ENCODE measurements around the gene WFS1. TPM values are rescaled to one million over a fixed set of nuclear protein-coding genes. Genes with fewer than 3 reads are reported as not detected.

Gene WFS1
- total and polyA plus RNA-seq, 2 of the 4 experiments (the other 2 are of a cell fraction): 9.7 to 42.4 TPM

- dilution Hi-C loops (cut with HindIII; ENCODE audit: low sequenced_read_pairs, unreplicated experiment): no loop called here
- intact Hi-C loops (cut with micrococcal nuclease): no loop called here
- Histone ChIP-seq H3K4ac (ENCODE audit: low read depth, low read length) (no peak overlapping the region), H3K9me3 (ENCODE audit: control insufficient read depth, insufficient read depth, low read length) (no peaks in the 10 kb centered on the region), H2BK15ac (ENCODE audit: low read depth, low read length) (no peak overlapping the region), H3K9me1 (ENCODE audit: insufficient read depth, low read length) (no peaks in the 10 kb centered on the region), H3K4me1 (ENCODE audit: control insufficient read depth, insufficient read depth, low read length) (no peaks in the 10 kb centered on the region), H2AK9ac (replicated peaks; ENCODE audit: low read depth, low read length, poor library complexity) (no peak overlapping the region), H2BK5ac (ENCODE audit: low read depth, low read length, poor library complexity, severe bottlenecking) (no peak overlapping the region), H3K27ac (ENCODE audit: insufficient read depth, low read length) (no peak overlapping the region), H3K27me3 (ENCODE audit: control insufficient read depth, insufficient read depth, low read length) (peaks cover 13% of the 10 kb centered on the region; the same call in 1 of the 2 replicates), H2BK120ac (ENCODE audit: low read depth, low read length) (no peak overlapping the region), H3K23ac (ENCODE audit: low read depth, low read length) (no peak overlapping the region), H3K4me3 (ENCODE audit: insufficient read depth, low read depth, low read length) (no peak overlapping the region), H4K91ac (ENCODE audit: insufficient read depth, low read depth, low read length) (no peak overlapping the region), H4K5ac (ENCODE audit: low read depth, low read length) (no peak overlapping the region), H2AFZ (replicated peaks; ENCODE audit: low read length, poor library complexity) (no peak overlapping the region), H3K9ac (ENCODE audit: low read depth, low read length) (no peak overlapping the region), H3K56ac (ENCODE audit: extremely low read depth, insufficient read depth, low read length) (no peak overlapping the region), H3K14ac (replicated peaks; ENCODE audit: low read depth, low read length) (no peak overlapping the region), H4K8ac (ENCODE audit: low read depth in 2 of 2, low read length in 2 of 2) (no peak overlapping the region), H2BK20ac (ENCODE audit: low read depth, low read length) (no peak overlapping the region), H3K4me2 (ENCODE audit: low read depth, low read length) (no peak overlapping the region), H2AK5ac (ENCODE audit: low read depth, low read length) (no peak overlapping the region), H3K18ac (ENCODE audit: low read depth, low read length) (no peak overlapping the region), H3K79me1 (ENCODE audit: low read depth in 1 of 2, low read length in 2 of 2) (no peaks in the 10 kb centered on the region), H4K20me1 (ENCODE audit: insufficient read depth, low read length) (no peaks in the 10 kb centered on the region), H3K36me3 (ENCODE audit: control insufficient read depth, insufficient read depth, low read length) (no peaks in the 10 kb centered on the region)
- TF ChIP-seq BHLHE40 (IDR thresholded peaks at IDR 0.05; ENCODE audit: low read depth, low read length) (no peak), SMC3 (IDR thresholded peaks at IDR 0.05; ENCODE audit: low read depth, low read length) (no peak), MXI1 (IDR thresholded peaks at IDR 0.05; ENCODE audit: borderline replicate concordance, low read depth, low read length) (no peak), RAD21 (IDR thresholded peaks at IDR 0.05; ENCODE audit: low read length) (no peak)
- no TSS peak for BruUV-seq (replicated peaks)
- ATAC-seq (ENCODE audit: low read depth) (no peak), DNase-seq (no peak)
- ChIA-PET CTCF (no interaction called here), POLR2A (ENCODE audit: unreplicated experiment) (no interaction called here)
- in situ Hi-C loops (cut with MboI; ENCODE audit: low sequenced_read_pairs): no loop called here
- WGBS, 2 experiments (ENCODE audit: extremely low coverage in 2 of 2, insufficient read length in 1 of 2): no CpG with 5 or more reads among the region's 7 CpGs
These were observed 37.9 kb upstream of the WFS1 start for GRCh38 chr4:6231663-6232165.

All from IMR-90 (cell line).